Measurements from ENCODE around the gene TRANK1.

DNA sequence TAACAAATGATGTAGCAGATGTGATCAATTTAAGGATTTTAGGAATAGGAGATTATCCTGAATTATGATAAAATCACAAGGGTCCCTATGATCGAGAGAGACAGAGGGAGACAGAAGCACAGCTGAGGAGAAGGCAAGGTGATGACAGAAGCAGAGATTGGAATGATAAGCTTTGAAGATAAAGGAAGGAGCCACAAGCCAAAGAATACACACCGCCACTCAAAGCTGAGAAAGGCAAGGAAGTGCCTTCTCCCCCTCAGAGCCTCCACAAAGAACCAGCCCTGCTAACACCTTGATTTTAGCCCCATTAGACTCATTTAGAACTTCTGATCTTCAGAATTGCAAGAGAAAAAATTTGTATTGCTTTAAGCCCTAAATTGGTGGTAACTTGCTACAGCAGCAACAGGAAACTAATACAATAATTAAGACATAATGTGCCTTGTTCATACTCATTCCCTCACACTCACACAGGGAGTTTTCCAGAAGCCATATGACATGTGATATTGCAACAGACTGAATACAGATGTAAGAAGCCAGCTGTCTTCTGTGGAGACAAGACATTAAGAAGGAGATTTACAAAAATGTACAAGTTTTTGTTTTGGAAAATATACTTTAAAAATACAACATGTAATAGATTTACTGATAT, 38.2 kb downstream of the TRANK1 start:
- TF ChIP-seq, protein P1, sequence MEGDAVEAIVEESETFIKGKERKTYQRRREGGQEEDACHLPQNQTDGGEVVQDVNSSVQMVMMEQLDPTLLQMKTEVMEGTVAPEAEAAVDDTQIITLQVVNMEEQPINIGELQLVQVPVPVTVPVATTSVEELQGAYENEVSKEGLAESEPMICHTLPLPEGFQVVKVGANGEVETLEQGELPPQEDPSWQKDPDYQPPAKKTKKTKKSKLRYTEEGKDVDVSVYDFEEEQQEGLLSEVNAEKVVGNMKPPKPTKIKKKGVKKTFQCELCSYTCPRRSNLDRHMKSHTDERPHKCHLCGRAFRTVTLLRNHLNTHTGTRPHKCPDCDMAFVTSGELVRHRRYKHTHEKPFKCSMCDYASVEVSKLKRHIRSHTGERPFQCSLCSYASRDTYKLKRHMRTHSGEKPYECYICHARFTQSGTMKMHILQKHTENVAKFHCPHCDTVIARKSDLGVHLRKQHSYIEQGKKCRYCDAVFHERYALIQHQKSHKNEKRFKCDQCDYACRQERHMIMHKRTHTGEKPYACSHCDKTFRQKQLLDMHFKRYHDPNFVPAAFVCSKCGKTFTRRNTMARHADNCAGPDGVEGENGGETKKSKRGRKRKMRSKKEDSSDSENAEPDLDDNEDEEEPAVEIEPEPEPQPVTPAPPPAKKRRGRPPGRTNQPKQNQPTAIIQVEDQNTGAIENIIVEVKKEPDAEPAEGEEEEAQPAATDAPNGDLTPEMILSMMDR (conservative IDR thresholded peaks at IDR 0.05; ENCODE audit: low read depth, low read length): no peak
- TF ChIP-seq EZH2phosphoT487 (IDR thresholded peaks at IDR 0.05; ENCODE audit: borderline replicate concordance, low read length): no peak
- no peak for TF ChIP-seq EZH2 (IDR thresholded peaks at IDR 0.05; ENCODE audit: low read length, unreplicated experiment)
